ENCODE measurements around the gene COPE.
"Not testable (repeated sequence)": the region's sequence is repeated elsewhere in the genome, so short reads cannot be mapped to it uniquely, and the experiment has no call there.

COPE gene

DNA sequence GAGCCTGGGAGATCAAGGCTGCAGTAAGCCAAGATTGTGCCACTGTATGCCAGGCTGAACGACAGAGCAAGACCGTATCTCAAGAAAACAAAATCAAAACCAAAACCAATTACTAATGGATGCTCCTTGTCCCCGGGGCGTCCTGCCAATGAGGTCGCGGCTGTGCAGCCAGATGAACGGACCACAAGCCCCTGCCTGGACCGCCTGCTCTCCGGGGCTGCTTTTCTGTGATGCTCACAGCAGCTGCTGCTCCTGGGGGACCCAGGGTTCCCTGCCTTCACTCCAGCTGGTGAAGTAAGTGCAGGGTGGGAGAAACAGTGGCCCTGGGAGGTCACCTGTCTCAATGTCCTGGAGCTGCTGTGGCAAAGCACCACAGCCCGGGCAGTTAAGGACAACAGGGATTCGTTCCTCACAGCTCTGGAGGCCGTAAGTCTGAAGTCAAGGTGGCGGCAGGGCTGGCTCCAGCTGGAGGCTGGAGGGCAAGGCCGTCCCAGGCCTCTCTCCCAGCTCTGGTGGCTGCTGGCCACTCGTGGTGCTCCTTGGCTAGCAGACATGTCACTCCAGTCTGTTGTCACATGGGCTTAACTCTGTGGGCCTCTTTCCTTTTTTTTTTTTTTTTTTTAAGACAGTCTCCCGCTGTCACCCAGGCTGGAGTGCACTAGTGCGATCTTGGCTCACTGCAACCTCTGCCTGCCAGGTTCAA is 10.1 kb downstream of the COPE start:
- DNase-seq = no peak

DNA sequence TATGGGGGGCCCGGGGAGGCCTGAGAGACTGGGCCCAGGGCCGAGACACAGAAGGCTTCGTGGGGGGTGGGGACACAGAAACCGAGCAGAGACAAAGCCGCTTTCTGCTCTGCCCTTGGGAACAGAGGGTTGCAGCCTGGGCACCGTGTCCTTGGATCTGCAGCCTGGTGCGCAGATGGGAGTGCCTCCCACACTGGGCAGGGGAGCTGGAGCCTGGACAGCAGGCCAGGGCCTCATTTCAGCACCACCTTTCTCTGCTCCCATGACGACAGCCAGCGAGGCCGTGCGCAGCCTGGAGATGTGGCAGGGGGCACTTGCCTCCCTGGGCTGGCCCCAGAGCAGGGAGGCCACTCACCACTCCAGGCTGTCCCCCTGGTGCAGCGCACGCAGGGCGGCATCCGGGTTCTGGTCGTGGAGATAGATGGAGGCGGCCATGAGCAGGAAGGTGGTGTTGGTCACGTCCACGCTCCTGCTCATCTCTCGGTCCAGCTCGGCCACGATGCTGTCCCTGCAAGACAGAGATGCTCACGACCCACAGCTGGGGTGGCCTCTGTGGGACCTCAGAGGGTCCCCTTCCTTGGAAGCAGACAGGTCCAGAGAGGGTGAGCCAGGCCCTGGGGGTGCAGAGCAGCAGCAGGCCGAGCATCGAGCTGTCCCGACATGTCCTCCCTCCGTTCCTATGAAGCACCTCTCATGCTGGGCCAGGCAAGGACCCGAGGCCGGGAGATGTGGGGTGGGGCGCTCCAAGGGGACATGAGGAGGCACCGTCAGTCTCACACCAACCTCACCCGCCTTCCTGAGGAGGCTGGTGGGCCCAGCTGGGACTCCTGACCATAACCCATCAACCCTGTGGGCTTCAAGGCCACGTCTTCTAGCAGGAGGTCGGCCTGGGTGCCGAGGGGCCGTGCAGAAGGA is 12.3 kb downstream of the COPE start:
- no peak for DNase-seq

DNA sequence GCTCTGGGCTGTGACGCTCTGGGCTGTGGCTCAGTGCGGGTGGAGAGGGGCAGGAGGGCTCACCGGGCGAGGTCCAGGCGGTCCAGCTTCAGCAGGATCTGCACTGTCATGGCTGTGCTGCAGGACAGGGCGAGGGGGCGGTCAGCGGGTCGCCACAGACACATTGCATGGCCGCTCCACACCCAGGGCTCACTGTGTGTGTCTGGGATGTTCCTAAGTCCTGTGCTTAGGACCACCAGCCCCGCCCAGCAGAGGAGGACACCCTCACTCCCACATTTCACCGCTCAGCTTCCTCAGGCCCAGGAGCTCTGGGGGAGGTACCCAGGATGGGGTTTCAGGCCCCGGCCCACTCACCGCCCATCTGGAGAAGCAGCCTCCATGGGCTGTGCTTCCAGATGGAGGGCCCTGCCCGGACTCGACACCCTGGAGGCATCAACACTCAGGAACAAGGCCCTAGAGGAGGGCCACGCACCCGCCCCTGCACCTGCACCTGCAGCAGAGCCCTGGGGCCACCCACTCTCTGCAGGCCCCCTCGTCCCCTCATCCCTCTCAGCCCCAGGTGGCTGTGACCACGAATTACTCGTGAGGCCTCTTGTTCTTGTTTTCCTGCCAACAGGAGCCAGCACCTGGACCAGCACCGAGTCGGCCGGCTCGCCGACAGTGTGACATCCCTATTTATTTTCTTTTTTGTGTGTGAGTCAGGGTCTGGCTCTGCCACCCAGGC is 13.5 kb downstream of the COPE start:
- DNase-seq = no peak

DNA sequence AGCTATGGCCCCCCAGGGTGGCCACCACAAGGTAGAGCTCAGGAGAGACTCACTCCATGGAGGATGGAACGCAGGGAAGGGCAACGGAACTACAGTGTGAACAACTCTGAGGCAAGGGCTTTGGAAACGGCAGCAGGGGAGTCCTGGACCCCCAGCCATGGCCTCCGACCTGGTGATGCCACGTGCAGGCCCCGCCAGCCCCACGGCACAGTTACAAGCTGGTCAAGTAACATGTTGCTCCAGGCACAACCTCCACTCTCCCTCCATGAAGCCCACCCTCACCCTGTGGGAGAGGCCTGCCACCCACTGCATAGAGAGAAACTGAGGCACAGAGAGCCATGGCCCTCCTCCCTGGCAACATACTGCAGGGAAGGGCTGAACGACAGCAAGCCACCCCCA is 14.1 kb downstream of the COPE start:
- no peak for DNase-seq

DNA sequence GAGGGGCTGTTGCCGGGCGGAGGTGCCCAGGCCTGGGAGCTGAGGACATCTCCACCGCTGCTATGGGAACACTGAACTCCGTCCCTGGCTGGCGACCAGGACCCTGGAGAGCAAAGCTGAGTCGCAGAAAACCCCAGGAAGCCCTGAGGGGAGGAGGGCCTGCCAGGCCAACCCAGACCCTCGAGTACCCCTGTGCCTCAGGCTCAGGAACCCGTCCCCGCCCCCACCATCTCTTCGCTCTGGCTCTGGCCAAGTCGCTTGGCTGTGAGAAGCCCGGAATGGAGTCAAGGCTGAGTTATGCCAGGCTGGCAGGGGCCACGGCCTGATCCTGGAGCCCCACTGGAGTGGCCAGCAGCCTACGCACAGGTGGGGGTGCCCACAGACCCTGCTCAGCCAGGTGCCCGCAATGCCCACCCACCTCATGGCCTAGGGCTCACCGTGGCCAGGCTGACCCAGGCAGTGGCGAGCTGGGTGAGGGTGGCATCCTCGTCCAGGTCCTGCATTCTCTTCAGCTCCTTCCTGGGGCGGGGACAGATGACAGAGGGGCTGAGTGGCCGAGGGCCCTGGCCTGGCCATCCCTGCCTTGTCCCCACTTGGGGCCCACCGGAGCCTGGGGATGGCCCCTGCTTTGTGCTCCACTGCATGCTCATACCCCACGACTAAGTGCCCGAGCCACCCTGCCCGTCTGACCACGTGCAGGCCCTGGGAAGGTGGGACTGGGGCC is 14.7 kb downstream of the COPE start:
- no peak for DNase-seq

DNA sequence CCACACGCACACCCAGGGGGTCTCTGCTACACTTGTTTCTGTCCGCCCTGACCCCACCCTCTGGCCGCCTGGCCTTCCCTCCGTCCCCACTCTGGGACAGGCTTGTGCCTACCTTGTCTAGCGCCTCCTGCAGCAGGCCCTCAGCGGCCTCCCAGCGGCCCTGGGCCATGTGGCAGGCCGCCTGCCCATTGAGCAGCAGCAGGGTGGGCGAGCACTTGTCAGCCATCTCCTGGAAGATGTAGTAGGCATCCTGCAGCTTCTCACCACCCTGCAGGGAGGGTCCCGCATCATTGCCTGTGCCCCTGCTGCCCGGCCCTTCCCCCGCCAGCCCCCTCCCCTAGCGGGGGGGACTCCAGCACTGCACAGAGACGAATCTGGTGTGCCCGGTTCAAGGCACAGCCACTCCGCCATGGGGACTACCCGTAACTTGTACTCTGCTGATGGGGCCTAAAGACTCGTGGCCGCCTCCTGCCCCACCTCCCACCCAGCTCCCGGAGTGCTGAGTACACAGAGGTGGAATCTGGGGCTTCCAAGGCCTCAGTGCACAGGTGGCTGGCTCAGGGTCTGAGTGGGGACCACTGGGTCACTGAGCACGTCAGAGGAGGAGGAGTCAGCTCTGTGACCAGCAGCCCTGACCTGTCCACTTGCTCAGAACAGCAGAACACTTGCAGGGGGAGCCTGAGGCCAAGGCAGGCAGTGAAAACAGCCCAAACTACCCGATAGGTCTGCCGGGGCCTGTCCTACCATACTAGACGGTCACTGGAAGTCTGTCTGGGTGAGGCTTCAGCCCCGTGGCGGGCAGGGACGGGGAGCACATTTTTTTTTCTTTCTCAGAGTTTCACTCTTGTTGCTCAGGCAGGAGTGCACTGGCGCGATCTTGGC is 15.8 kb downstream of the COPE start:
- DNase-seq = no peak

DNA sequence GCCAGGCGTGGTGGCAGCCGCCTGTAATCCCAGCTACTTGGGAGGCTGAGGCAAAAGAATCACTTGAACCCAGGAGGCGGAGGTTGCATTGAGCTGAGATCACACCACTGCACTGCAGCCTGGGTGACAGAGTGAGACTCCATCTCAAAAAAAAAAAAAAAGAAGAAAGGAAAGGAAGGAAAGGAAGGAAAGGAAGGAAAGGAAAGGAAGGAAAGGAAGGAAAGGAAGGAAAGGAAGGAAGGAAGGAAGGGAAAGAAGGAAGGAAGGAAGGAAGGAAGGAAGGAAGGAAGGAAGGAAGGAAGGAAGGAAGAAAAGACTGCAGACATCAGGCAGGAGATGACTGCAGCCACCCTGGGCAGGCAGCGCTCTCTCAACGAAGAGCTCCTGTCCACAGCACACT is 16.7 kb downstream of the COPE start:
- DNase-seq = not testable (repeated sequence)

DNA sequence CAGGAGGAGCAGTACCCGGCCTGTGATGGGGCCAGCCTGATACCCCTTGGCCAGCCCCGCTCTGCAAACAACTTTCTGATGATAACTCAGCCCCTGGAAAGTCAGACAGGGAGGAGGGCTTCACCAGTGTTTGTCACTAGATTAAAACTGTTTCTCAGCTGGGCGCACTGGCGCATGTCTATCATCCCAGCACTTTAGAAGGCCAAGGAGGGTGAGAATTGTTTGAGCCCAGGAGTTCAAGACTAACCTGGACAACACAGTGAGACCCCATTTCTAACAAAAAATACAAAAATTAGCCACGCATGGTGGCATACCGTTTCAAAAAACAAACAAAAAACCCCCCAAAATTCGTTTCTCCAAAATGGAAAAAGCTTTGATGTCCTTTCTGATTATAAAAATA is 17.7 kb downstream of the COPE start:
- no peak for DNase-seq

DNA sequence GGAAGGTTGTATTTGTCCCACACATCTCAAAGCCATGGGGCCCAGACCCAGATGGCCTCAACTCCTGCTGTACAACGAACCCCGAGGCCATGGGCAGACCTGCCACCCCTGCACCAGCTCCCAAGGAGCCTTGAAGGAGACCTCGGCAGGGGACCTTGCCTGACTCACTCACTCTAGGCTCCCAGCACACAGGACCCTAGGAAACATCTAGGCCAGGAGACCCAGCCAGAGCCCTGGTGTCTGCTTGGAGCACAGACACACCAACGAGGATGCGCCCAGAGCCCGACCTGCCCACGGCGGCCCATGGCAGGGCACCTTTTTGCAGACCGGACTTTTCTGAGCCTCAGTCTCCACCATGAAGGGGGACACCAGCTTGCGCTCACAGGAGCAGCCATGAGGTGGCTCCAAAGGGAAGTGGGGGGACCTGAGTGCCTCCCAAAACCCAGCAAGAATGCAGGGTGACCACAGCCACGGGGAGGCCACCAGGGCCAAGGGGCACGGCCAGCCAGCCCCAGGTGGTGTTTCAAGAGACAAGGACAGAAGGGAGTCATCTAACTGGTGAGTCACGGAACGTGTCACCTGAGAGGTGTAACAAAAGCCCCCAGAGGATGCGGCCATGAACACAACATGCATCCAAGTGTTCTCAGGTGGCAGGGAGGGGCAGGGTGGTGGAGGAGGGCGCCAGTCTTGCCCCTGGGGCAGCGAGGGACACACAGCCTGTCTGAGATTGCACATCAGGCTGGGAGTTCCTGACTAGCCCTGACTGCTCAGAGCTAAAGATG is 18.3 kb downstream of the COPE start:
- DNase-seq = no peak

DNA sequence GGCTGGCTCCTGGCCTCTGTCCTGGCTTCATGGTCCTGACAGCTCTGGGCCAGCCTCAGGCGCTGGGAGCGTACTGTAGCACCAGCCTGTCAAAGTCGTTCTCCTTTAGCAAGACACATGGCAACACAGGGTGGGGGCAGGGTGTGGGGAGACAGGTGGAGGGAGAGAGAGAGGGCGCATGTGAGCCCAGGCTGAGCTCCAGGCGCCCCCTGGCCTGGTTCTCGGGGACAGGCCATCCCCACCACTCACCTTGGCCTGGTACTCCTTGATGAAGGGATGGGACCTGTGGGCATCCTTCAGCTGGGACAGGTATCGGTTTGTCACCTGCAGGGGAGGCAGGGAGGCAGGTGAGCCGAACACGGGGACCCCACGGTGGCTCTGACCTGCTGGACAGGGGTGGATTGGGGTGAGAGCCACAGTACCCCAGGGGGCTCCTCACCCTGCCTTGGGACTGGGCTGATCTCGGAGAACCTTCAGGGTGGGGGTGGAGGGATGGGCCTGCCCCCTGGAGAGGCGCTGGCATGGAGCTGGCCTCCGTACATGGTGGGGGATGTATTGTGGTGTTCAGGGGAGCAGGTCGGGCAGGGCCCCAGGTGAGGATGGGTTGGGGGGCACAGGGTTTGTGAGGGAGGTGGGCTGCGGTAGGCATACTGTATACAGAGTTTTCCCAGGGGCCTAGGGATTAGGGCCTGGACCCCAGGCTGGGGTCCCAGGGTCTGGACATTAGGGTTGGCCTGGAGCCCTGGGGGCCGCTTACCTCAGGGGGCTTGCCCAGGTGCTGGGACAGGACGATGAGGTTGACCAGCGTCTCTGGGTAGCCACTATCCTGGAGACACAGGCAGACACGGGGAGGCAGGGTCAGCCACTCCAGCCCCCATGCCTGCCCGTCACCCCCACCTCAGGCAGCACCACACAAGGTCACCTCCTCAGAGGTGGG is 19.3 kb downstream of the COPE start:
- DNase-seq = no peak

DNA sequence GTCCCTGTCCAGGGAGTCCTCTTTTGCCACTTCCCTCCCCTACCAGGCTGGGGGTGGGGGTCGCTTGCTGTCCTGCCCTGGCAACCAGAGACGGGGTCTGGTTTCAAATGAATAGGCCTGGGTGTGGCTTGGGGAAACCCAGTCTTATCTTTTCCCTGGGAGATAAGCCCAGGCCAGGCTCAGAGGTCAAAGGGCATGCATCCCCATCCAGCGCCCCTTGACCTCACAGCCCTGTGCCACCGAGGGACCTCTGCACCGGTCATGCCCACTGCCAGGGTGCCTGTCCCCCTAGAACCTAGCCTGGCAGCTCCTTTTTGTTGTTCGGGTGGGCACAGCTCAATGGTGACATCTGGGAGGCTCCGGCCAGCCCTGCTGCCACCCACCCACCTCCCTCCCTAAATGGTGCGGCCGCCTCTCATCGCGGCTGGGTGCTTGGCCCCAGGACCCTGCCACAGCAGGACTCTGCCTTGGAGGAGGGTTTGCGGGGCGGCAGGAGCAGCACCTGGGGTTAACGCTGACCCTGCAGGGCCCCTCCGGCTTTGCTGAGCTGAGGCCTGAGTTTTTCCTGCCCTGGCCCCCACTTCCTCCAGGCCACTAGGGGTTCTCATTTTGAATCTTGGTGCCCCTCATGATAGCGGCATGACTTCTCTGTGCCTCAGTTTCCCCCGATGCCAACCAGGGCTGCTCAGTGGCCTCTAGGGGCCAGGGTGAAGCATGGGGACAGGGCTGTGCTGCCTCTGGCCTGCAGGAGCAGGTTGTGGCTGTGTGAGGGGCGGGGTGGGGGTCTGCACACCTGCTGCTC is 20.4 kb downstream of the COPE start:
- no peak for DNase-seq

DNA sequence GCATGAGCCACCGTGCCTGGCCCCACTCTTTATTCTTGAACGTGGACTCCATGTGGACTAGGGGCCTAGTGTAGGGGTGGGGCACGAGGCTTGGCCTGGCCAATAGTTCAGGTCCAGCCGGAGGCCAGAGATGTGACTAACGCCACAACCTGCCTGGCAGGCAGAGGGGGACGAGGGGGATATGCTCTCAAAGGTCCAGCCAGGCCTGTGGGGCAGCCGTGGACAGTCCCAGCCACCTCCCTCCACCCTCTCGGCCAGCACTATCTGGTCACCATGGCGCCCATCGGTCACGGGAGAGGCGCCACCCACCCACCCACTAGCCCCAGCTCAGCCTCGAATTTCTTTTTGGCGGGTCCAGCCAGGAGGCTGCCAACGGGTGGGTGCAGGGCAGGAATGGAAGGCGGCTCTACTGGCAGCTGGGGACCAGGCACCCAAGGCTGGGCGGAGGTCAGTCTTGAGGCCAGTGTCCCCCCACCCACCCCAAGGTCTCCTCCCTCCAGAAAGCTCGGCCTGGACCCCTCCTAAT is 21.0 kb downstream of the COPE start:
- no peak for DNase-seq

DNA sequence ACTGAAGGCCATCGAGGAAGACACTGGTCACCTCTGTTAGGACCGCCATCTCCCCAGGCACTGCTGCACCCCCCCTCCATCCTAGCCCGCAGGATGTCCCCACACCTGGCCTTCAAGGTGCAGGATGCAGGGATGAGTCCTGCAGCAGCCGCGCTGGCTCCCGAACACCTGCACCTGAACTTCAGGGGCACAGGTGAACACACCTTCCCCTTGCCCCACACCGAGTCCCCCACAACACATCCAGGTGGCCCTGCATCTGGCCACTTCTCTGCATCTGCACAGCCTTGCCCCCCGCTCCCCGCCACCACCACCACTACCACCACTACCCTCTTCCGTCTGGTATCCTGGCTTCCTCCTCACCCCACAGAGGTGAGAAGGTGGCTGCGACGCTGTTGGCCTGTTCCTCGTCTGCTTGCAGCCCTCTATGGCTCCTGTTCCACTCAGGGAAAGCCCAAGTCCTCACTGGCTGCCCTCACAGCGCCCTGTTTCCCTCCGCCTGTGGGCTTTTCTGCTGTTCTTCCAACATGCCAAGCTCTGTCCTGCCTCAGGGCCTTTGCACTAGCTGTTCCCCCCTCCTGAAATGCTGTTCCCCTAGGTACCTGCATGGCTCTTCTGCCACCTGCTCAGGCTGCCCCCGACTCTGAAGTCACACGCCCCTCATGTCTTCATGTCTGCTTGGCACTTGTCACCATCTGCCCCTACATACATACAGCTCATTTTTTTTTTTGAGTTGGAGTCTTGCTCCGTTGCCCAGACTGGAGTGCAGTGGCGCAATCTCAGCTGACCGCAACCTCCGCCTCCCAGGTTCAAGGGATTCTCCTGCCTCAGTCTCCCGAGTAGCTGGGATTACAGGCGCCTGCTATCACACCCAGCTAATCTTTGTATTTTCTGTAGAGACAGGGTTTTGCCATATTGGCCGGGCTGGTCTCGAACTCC is 21.8 kb downstream of the COPE start:
- DNase-seq = no peak

DNA sequence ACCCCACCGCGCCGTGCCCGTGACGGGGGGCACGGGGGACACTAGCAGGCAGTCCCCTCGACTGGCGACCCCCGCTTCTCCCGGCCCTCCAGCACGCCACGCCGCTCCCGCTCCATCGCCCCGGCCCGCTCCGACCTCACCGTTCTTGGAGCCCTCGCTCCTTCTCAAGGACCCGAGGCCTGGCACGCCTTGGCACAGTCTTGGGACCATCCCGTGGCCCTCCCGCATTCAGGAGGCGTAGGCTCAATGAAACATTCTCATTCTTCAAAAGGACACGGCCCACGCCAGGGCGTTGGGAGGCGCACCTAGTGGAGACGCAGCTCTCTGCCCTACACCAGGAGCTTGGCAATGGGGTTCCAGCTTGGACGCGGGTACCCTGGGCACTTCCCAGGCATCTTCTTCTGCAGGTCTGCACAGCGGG is 22.8 kb downstream of the COPE start:
- DNase-seq = no peak

DNA sequence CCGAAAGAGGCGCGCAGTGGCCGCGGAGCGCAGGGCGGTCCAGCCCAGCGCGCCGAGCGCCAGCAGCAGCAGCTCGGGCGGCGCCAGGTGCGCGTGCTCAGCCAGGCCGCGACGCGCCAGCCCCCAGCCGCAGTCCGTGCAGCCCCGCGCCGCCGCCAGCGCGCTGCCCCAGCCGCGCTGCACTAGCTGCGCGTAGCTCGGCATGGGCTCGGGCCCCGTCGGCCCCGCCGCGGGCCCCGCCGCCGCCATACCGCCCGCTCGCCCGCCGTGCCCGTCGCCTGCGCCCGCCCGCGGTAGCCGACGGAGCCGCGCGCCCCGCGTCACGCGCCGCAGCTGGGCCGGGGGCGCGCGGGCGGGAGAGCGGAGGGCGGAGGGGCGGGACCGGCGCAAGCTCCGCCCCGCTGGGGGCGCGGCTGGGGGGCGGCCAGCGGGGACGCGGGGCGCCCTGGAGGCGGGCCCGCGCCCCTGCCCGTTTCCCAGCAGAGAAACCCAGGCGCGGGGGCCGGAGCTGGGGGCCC is 23.3 kb downstream of the COPE start, which contains the start of gene CERS1:
CERS1 (minus strand) TSS at position 335 of the 518 bp plus-strand sequence; CDS start at position 249, 86 bp downstream.
- no peak for DNase-seq

DNA sequence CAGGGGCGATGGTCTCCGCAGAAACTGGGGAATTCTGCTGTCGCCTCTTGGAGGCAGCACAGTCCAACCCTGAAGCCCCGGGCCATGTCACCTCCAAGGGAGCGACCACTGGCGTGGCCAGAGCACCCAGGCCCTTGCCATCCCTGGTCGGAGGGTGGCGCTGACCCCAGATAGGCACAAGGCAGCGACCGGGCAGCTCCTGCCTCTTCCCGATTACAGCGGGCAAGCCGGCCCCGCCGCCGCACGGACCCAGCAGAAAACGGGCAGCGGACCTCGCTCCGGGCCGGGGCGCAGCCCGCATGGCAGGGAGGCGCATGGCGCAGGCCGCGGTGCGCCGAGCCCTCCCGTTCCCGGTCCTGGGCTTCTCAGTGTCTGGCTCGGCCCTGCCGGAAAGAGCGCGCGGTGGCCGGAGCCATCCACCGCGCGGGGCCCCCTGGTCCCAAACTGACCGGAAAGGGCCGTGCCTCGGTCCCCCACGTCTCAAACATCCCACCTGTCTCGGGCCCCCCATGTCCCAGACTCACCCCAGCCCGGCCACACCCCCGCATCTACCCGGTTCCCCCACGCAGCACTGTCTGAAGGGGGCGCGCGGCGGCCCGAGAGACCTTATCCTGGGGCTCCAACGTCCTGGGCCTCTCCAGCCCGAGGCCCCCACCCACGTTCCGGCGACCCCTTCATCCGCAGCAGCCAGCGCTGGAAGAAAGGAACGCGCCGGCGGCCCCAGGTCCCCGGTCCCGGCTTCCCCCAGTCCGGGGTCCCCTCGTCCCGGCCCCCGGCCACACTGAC is 24.0 kb downstream of the COPE start:
- DNase-seq = no peak

Data from CD4-positive, alpha-beta T cell treated with Interleukin-17A for 4 hours (primary cell).